Stimulated activated CD4-positive, alpha-beta T cell treated with anti-CD3 and anti-CD28 coated beads, Interleukin-4, amount 100 ng/mL, for 24 hours (primary cell): ENCODE results near the gene MYADML2.
"Not testable (repeated sequence)": the region's sequence is repeated elsewhere in the genome, so short reads cannot be mapped to it uniquely, and the experiment has no call there.

ENCODE experiments used
- DNase-seq: peaks from one replicate; pipeline ENCODE4 v3.0.0-alpha.2; 2020

Gene MYADML2

DNA sequence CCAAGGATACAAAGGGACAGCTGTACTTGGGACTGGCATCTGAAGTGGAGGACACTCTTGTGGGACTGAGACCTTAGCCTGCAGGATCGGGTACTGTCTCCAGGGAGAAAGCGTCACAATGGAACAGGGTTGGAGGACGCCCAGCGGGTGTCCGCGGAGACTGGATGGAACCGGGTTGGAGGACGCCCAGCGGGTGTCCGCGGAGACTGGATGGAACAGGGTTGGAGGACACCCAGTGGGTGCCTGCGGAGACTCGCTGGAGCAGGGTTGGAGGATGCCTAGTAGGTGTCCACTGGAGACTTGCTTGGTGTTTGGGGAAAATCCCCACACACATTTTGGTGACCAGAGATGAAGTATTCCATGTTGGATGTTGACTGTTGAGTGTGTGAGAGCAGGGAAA is at the start of gene MYADML2:
TSS of gene MYADML2 (minus strand) at position 45 of the 400 bp plus-strand sequence. CDS start 5,492 bp downstream, outside the sequence.
- no peak for DNase-seq

DNA sequence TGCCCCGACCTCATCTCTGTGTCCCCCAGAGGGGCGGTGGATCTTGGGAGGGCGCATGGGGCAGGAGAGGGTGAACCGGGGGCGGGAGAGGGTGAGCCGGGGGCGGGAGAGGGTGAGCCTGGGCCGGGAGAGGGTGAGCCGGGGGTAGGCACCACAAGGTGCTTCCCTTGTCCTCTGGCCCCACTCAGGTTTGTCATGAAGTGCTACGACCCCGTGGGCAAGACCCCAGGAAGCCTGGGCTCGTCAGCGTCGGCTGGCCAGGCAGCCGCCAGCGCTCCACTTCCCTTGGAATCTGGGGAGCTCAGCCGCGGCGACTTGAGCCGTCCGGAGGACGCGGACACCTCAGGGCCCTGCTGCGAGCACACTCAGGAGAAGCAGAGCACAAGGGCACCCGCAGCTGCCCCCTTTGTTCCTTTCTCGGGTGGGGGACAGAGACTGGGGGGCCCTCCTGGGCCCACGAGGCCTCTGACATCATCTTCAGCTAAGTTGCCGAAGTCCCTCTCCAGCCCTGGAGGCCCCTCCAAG is 49.3 kb upstream of the MYADML2 start:
- no peak for DNase-seq

GRCh38 chr17:81995463-81996231 is 48.6 kb upstream of the MYADML2 start:
- DNase-seq = no peak

DNA sequence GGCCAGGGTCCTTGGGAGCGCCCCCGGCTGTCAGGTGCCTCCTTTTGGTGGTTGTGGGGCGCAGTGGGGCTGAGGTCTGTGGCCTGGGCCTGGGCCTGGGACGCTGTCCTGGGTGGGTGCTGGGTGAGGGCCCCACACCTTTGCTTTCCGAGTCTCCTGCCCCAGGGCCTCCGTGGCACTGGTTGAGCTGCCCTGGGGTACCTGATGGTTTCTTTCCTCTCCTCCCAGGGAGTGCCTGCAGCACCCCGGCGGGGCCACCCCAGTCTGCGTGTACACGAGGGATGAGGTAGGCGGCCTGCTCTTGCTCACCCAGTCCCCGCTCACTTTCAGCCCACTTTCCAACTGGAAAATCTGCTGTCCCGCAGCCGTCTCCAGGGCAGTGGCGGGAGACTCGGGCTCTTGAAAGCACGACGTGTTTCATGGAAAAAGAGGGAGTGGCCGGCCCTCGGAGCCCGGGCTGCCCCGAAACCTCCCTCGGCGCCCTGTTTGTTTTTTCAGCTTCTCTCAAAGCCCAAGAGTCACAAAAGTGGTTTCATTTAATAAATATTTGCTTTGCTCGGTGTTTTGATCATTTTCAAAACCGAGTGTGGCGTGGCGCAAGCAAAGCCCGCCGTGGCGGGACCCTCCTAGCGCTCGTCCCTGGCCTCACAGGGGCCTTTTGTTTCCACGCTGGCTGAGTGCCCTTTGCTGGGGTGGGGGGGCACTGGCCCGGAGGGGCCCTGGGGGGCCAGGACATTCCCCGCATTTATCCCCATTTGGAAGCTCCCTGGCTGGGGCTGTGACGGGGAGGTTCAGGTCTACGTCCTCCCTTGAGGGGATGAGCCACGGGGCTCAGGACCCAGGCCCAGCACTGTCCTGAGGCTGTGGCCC is 47.8 kb upstream of the MYADML2 start:
- DNase-seq = no peak

- DNase-seq = no peak
These were observed 46.9 kb upstream of the MYADML2 start for GRCh38 chr17:81993729-81994592.

GRCh38 chr17:81992306-81993102 is 45.5 kb upstream of the MYADML2 start:
- no peak for DNase-seq

- DNase-seq = no peak
These were observed 44.8 kb upstream of the MYADML2 start for GRCh38 chr17:81991684-81992305.

DNA sequence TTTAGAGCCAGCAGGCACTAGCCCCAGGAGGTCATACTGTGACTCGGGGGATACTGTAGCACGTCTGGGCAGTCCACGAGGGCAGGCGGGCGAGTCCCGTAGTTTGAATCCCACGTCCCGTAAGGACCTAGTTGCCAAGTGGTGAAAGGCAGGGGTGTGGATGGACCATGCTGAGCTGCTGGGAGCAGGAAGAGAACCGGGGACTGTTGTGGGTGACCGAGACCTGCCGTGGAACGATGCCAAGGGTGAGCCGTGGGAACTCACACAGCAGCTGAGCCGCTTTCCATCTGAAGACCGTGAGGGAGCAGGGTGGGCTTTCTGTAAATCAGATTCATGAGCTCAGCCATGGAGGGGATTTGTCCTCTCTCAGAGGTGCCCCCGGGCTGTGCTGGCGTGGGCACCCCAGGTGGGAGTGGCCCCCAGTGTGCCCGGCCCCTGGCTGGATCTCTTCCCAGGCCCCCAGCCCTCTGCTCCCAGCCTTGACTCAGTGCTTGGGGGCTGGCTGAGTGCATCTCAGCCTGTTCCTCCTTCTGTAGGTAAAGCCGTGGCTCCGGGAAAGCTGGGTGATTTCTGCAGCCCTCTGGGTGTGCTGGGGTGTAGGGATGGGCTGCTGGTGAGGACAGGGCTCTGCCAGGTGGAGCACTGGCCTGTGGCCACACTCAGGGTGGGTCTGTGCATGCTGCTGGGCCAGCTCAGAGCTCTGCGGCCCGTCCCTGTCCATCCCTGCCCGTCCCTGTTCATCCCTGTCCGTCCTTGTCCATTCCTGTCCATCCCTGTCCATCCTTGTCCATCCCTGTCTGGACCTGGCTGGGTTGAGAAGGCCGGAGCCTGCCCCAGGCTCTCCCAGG is 44.0 kb upstream of the MYADML2 start:
- DNase-seq = no peak

DNA sequence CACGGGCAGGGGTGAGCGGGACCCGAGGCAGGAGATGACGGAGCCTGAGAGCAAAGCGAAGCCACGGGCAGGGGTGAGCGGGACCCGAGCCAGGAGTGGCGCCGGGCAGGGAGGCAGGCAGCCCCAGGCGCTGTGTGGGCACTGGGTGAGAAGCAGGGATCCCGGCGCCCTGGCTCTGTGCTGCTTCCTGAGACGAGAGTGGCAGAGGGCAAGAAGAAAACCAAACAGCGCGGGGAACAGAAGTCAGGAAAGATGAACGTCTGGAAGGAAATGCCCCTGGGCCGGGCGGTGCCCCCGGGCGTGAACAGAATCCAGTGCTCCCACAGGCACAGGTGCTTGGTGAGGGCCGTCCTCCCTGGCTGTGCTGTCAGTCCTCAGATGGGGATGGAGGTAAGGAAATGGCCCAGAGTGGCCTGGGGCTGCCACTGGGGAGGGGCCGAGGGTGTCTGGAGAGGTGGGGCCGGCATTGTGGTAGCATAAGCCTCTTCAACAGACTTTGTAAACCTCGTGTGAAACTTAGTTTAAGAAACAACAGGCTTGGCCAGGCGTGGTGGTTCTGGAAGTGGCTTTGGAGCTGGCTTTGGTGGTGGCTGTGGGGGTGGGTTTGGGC is 40.2 kb upstream of the MYADML2 start:
- no peak for DNase-seq

GRCh38 chr17:81986606-81987005 is 39.6 kb upstream of the MYADML2 start:
- no peak for DNase-seq

DNA sequence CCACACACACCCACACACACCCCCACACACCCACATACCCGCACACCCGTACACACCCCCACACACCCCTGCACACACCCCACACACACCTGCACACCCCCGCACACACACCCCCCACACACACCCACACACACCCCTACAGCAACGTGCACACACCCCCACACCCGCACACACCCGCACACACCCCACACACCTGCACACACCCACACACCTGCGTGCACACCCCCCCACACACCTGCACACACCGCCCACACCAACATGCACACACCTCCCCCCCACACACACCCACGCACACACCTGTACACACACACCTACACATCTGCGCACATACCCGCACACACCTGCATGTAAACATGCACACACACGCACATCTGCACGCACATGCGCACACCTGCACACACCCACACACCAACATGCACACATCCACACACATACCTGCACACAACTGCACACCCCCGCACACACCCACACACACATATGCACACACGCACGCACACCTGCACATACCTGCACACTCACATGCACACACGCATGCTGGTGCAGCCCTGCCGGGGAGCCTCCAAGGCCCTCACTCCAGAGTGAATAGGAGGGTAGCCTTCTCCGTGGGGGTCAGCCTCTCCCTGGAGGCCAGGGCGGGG is 37.9 kb upstream of the MYADML2 start:
- DNase-seq = no peak

- DNase-seq = no peak
These were observed 36.8 kb upstream of the MYADML2 start for GRCh38 chr17:81983639-81984373.

DNA sequence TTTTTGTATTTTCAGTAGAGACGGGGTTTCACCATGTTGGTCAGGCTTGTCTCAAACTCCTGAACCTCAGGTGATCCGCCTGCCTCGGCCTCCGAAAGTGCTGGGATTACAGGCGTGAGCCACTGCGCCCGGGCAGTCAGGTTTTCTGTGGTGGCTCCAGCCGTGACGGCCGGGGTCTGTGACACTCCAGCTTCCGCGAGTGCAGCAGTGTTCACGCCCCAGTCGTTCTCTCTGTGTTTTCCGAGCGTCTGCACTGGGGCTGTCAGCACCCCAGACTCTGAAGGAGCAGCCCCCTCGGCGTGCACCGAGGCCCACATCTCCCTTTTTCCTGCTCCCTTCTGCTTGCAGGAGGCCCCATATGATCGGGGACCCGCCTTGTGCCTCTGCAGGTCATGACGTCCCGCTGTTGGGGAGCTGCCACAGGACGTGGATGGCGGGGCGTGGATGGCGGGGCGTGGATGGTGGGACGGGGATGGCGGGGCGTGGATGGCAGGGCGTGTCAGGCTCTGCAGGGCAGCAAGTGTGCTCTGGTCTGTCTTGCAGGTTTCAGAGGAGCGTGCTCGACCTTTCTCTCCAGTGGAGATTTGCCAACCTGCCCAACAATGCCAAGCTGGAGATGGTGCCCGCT is 36.1 kb upstream of the MYADML2 start:
- no peak for DNase-seq

DNA sequence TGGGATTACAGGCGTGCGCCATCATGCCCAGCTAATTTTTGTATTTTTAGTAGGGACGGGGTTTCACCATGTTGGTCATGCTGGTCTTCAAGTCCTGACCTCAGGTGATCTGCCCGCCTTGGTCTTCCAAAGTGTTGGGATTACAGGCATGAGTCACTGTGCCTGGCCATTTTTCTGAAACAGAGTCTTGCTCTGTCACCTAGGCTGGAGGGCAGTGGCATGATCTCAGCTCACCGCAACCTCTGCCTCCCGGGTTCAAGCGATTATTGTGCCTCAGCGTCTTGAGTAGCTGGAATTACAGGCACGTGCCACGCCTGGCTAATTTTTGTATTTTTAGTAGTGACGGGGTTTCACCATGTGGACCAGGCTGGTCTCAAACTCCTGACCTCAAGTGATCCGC is 34.5 kb upstream of the MYADML2 start:
- DNase-seq = not testable (repeated sequence)

DNA sequence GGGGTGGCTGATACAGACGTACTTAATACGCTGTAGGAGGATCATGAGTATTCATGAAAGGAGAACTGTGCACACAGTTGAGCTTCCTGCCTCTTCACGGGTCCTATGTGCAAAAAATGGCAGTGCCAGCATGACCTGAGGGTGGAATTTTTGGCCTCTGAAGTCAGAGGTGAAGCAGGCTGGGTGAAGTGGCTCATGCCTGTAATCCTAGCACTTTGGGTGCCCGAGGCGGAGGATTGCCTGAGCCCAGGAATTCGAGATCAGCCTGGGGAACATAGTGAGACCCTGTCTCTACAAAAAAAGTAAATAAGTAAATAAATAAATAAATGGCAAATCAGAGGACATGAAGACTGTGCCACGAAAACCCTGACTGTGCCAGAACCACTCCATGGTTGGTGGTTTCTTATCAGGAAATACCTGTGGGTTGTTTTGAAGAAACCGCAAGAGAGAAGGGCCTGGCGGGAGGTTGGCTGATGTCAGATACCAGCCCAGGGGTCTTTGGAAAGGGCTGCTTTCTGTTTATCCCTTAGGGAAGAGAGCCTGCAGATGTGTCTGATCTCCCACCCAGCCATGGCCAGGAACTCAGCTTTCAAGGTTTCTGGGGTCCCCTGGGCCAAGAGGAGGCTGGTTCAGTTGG is 33.8 kb upstream of the MYADML2 start:
- no peak for DNase-seq

- DNase-seq = no peak
These were observed 33.1 kb upstream of the MYADML2 start for GRCh38 chr17:81980122-81980521.

DNA sequence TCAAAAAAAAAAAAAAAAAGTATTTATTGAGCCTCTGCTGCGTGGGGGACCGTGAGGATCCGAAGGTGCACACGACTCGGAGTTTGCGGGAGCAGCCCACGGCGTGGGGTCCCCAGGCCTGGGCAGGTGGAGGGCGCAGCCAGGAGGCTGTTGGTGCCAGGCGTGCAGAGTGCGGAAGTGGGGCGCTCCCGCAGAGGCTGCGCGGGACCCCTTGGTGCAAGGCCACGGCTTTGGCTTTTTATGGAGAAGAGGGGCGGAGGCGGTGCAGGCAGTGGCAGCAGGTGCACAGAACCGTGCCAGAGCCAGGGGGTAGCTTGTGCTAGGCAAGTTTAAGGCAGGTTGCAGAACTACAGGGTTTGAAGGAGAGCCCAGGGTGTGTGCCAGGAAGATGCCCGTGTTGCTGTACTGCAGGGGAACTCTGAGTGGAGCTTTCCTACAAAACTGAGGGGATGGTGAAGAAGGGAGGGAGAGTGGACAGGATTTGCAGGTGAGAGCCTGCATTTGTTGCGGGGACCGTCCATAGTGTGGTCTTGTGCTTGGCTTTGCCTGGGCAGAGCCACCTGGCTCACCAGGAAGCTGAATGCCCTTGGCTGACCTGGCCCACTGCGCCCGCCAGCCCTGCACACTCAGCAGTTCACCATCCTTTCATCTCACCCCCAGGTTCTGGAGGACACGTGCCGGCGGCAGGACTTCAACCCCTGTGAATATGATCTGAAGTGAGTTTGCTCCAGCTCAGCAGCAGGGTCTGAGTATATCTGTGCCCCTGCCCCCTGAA is 31.7 kb upstream of the MYADML2 start:
- no peak for DNase-seq
